Superior temporal gyrus (tissue), 1 donor: ENCODE results near the gene USP16.
A peak's percentile ranks its signal among the peaks of the same experiment; 100 is the strongest.
"Not testable (repeated sequence)": the region's sequence is repeated elsewhere in the genome, so short reads cannot be mapped to it uniquely, and the experiment has no call there.

Source experiments
- DNase-seq: peaks from one replicate; pipeline ENCODE4 v3.0.0-alpha.2; 2016; ENCODE audit errors: extremely low spot score

Gene USP16

GRCh38 chr21:29033871-29034270 is 9.4 kb downstream of the USP16 start:
- no peak for DNase-seq

GRCh38 chr21:29034678-29035077 is 10.2 kb downstream of the USP16 start:
- DNase-seq: no peak

GRCh38 chr21:29052224-29052623 is 27.8 kb downstream of the USP16 start:
- DNase-seq: no peak

GRCh38 chr21:29053011-29053553 is 28.6 kb downstream of the USP16 start:
- DNase-seq: no peak

- no peak for DNase-seq
These were observed 29.2 kb downstream of the USP16 start for GRCh38 chr21:29053656-29054055.

- no peak for DNase-seq
These were observed 30.6 kb downstream of the USP16 start for GRCh38 chr21:29055080-29055479.

- DNase-seq: no peak
These were observed 31.5 kb downstream of the USP16 start for GRCh38 chr21:29056005-29056404.

GRCh38 chr21:29056538-29057050 is 32.1 kb downstream of the USP16 start:
- DNase-seq: no peak

GRCh38 chr21:29064850-29065481 is 40.5 kb downstream of the USP16 start:
- DNase-seq: no peak

GRCh38 chr21:29072873-29073221 is 48.4 kb downstream of the USP16 start:
- DNase-seq: no peak

GRCh38 chr21:29073222-29074006 is 48.9 kb downstream of the USP16 start, which contains the start of gene CCT8:
TSS of gene CCT8 (minus strand) at chr21:29073648. CDS start at chr21:29073590, 58 bp downstream.
- DNase-seq: peak; percentile 100

- DNase-seq: no peak
These were observed 49.5 kb downstream of the USP16 start for GRCh38 chr21:29074007-29074376.

GRCh38 chr21:29074783-29075182 is 50.3 kb downstream of the USP16 start:
- no peak for DNase-seq

- DNase-seq: no peak
These were observed 51.4 kb downstream of the USP16 start for GRCh38 chr21:29075706-29076466.

GRCh38 chr21:29076731-29077640 is 52.5 kb downstream of the USP16 start:
- not testable (repeated sequence) for DNase-seq

GRCh38 chr21:29077651-29078090 is 53.2 kb downstream of the USP16 start:
- DNase-seq: peak; percentile 36

- DNase-seq: no peak
These were observed 54.6 kb downstream of the USP16 start for GRCh38 chr21:29078869-29079767.

GRCh38 chr21:29080454-29080941 is 56.0 kb downstream of the USP16 start:
- no peak for DNase-seq

- DNase-seq: no peak
These were observed 57.8 kb downstream of the USP16 start for GRCh38 chr21:29082046-29082815.
